ENCODE data around the gene KCNQ1.

DNA sequence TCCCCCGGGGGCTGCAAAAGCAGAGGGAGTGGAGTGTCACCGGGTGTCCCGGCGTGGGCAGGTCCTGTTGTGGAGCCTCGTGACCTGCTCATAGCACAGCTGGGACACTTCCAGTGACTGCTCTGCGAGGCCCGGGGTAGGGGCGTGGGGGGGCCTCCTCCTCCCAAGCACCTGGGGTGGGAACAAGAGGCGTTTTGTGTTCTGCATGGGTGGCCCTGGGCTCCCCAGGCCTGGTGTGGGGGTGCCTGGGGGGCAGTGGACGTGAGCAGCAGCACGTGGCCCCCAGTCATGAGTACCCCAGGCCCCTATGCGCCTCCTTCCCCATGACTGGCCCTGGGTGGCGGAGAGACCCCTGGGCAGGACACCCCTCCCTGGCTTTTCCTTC, 104.7 kb downstream of the KCNQ1 start:
- TF ChIP-seq, protein P1, sequence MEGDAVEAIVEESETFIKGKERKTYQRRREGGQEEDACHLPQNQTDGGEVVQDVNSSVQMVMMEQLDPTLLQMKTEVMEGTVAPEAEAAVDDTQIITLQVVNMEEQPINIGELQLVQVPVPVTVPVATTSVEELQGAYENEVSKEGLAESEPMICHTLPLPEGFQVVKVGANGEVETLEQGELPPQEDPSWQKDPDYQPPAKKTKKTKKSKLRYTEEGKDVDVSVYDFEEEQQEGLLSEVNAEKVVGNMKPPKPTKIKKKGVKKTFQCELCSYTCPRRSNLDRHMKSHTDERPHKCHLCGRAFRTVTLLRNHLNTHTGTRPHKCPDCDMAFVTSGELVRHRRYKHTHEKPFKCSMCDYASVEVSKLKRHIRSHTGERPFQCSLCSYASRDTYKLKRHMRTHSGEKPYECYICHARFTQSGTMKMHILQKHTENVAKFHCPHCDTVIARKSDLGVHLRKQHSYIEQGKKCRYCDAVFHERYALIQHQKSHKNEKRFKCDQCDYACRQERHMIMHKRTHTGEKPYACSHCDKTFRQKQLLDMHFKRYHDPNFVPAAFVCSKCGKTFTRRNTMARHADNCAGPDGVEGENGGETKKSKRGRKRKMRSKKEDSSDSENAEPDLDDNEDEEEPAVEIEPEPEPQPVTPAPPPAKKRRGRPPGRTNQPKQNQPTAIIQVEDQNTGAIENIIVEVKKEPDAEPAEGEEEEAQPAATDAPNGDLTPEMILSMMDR (optimal IDR thresholded peaks at IDR 0.05 in 1 of 3, IDR thresholded peaks at IDR 0.05 in 1 of 3, conservative IDR thresholded peaks at IDR 0.05 in 1 of 3; ENCODE audit: extremely low read depth in 1 of 3, insufficient read depth in 2 of 3, low read length in 3 of 3) = no peak
- TF ChIP-seq EZH2 (IDR thresholded peaks at IDR 0.05; ENCODE audit: low read length) = no peak

All from keratinocyte (primary cell).